Stimulated activated CD4-positive, alpha-beta T cell treated with anti-CD3 and anti-CD28 coated beads, Interleukin-4, amount 100 ng/mL, for 4 hours (primary cell): ENCODE measurements around the gene TAF6.

Experiments used
- DNase-seq, 2 experiments: peaks; one replicate each; pipeline ENCODE4 v3.0.0-alpha.2; 2020

TAF6 gene

DNA sequence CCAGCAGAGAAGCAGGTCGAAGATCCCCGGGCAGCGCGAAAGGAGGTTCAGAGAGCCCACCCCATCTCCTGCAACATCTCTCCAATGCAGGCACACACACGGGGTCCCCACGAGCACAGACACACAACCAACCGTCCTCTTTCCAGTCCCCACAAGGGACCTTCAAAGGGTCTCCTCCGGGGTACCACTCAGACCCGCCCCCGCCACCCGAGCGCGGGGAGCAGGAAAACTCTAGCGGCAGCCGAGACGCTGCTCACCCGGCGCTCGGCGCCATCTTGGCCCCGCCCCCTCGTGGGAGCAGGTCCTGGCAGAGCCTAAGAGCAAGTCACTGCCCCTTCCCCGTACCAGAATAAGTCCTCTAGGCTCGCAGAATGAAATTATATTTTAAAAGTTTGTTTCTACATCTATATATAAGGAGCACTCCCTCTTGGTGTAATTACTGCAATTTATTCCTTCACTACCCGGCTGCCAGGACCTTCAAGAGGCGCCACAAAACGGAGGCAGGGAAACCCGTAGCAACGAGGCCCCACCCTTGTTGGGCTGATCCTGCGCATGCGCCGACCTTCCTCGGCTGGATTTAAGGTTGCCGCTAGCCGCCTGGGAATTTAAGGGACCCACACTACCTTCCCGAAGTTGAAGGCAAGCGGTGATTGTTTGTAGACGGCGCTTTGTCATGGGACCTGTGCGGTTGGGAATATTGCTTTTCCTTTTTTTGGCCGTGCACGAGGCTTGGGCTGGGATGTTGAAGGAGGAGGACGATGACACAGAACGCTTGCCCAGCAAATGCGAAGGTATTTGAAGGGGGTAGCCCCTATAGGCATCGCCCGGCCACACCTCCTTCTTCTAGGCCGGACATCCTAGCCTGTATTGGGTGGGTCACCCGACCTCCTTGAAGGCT is at the start of gene TAF6, which contains the start of gene CNPY4:
Gene TAF6, minus strand, starts transcription at position 287 of the 898 bp plus-strand sequence. CDS start 5,149 bp downstream, outside the sequence.
Gene CNPY4, plus strand, starts transcription at position 563 of the 898 bp plus-strand sequence. Its CDS starts 111 bp downstream, at position 674.
- DNase-seq = peak; percentile 93

DNA sequence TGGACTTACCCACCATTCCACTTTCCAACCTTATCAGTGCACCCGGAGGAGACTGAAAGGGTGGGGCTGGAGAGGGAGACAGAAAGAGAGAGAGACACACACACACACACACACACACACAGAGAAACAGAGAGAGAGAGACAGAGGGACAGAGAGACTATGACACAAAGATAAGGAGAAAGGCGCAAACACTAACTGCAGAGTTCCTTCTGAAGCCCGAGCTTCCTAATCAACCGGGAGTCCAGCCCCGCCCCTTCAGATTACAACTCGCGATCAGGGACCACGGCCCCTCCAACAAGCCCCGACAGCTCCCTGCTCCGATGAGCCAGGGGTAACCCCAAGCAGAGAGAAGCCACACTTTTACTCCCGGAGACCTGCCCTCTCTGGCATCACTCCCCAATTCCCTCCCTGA is 48.8 kb upstream of the TAF6 start:
- no peak for DNase-seq

- DNase-seq = no peak
Measured at GRCh38 chr7:100166970-100167911, 48.1 kb upstream of the TAF6 start.

DNA sequence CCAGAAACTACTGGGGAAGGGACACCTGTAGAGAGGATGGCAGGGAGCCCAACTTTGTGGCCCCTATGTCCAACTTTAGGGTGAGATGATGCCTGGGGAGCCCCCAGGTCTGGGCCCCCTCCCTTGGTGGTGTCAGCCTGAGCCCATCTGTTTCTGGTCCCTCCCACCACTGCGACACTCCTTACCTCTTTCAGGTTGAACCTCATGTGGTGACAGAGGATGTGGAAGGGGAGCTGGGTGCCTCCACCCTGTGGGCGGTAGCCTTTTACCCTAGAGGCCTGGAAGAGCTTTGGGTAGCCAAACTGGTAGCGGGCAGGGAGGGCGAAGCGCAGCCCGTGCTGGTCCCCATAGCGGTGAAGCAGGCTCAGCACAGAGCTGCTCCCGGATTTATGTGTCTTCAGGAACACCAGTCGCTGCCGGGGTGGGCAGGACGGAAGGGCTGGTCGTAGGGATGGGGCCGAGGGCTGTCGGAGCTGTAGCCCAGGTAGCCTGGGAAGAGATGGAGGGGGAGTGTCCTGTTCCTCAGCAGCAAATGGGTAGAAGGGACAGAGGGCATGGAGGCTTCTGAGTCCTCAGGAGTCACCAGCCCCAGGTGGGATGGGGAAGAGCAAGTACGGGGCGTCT is 47.3 kb upstream of the TAF6 start:
- peak in 1 of 2 experiments; percentile 42 for DNase-seq

DNA sequence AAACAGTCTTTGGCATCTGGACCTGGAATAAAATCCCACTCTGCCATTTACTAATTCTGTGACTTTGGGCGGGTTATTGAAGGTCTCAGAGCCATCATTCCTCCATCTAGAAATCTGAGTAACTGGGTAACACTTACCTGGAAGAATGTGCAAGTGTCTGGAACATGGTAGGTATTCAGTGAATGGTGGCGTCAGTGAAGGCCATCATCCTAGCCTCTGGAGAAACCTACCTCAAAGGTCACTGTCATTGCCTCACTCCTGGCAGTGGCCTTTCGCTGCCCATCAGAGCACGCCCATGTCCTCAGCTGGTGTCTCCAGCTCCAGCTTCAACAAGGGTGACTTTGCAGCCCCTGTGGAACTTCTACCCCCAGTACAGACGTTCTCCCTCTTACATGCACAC is 44.7 kb upstream of the TAF6 start:
- no peak for DNase-seq

DNA sequence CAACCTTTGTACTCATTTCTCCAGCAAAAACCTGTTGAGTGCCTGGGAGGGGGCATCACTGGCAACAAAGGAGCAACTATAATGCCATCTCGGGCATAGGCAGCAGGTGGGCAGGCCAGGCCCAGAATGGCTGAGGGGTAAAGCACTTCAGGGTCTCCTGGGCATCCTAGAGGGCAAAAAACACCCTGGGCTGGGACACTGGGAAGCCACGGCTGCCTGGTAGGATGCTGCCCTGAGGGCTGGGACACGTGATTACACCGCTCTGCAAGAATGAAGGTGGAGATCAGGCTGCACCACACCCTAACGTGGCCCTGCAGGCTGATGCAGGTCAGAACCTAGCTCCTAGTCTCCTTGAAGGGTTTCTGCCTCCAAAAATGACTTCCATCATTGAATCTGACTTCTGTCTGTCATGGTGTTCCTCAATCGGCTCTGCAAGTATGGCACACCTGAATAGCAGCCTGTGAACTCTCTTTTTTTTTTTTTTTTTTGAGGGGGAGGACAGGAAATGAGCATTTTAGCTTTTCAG is 43.9 kb upstream of the TAF6 start:
- no peak for DNase-seq

DNA sequence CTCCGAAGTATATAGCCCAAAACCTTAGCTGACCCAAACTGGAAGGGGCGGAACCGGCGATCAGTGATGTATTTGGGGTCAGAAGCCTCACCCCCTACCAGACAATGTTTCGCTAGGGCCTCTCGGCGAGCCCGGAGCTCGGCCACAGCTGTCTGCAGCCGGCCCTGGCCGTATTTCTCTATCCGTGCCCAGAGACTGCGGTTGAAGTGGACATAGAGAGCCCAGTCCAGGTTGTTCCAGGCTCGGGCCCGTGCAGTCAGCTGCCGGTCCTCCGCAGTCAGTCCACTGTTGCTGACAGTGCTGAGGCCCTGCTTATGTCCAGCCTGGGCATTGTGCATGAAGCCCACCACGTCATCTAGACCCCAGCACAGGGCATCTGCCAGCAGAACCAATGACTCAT is 40.9 kb upstream of the TAF6 start:
- no peak for DNase-seq

GRCh38 chr7:100159099-100159623 is 40.0 kb upstream of the TAF6 start:
- DNase-seq = no peak

GRCh38 chr7:100158229-100159098 is 39.3 kb upstream of the TAF6 start, which contains the start of gene TRAPPC14:
TSS of gene TRAPPC14 (minus strand) at chr7:100158723. CDS start at chr7:100158499, 224 bp downstream.
- DNase-seq = peak; percentile 89 to 95

DNA sequence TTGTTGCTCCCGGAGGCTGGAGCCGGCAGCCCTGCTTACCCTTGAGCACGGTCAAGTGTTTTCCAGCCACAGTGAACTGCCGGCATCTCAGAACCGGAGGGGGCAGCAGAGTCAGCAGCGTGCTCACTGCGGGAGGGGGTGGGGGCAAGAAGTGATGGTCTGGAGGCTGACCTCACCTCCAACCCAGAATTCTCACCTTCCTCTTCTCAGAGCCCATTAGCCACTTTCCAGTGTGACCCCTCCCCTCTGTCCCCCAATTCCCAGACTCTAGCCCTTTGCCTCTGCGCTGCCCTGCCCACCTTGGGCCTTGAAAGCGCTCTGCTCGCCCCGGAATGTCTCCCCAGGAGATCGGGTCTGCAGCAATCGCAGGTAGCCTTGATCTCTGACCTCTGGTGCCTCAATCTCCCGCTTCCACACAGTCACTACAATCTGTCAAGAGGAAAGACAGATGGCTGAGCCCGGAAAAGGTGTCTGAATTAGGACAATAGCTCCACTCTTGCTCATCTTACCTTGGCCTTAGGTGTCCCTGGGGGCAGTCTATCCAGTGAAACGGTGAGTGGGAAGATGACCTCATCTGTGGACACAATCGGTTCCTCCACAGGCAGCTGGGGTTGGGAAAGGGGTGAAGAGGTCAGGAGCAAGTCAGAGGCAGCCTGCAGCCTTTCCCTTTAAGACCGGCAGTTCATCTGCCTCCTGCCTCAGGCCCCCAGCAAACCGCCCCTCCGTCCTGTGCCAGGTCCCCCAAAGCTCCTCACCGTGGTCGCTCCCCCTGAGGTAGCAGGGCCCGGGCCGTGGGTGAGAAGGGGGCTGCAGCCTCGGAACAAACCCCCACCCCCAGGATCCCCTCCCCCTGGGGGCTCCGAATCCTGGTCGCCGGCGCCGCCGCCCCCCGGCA is 38.4 kb upstream of the TAF6 start:
- no peak for DNase-seq

DNA sequence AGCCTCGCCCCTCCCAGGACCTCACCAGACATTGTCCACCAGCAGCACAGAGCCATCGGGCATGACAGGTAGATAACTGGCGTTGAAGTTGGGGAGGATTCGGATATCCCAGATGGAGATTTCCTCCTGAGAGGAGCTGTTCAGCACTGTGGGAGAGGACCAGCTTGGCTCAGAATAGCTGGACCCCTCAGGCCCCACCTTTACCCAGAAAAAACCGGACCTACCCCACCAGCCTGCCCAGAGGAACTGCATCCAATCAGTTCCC is 37.8 kb upstream of the TAF6 start:
- DNase-seq = no peak

DNA sequence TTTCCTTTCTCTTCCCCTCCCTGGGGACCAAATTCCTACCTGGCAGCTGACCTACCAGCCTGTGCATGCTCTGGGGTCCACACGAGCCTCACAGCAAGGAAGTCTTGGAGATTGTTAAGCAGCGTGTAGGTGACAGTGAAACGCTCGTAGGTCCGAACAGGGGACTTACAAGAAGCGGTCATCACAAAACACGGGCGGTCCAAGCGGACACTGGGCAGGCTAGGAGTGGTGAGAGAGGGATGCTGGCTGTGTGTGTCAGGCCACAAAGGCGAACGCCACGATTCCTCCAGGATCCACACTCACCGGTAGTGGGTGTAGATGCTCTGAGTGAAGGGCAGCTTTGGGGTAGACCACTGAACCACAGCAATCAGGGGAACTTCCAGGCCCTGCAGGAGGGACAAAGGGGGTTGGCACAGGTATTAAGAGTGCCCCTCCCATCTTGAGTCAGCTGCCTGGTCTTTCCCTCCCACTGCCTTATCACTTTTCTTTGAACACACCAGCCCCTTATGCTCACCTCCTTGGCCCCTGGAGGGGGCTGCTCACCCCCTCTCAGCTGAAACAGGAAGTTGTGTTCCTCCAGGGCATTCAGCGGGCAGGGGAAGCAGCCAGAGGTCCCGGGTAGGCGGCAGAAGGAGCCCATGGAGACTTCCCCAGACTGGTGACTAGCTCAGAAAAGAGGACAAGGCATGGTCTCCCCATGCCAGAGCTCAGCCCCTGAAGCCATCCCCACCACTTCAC is 37.3 kb upstream of the TAF6 start:
- DNase-seq = no peak

GRCh38 chr7:100155553-100156317 is 36.6 kb upstream of the TAF6 start:
- DNase-seq = no peak

GRCh38 chr7:100154651-100155491 is 35.7 kb upstream of the TAF6 start:
- no peak for DNase-seq

- DNase-seq = no peak
Measured at GRCh38 chr7:100153708-100154535, 34.8 kb upstream of the TAF6 start.

GRCh38 chr7:100152937-100153666 is 33.9 kb upstream of the TAF6 start:
- DNase-seq = no peak
